Smooth muscle cell (in vitro differentiated cells): ENCODE results near the gene ANKRD13C. TPM values are rescaled to one million over a fixed set of nuclear protein-coding genes. Genes with fewer than 3 reads are reported as not detected.

ENCODE experiments used
- DNase-seq: peaks from one replicate; lab custom pipeline; 2025; ENCODE audit not compliant: unreplicated experiment; lab: John Stamatoyannopoulos, UW
- H2AFZ ChIP-seq: fragments of 200-600 bp; sonication (generic); 2 replicates; pipeline ENCODE4 v1.6.0; 2016; ENCODE audit warnings: antibody characterized with exemption, low read depth, mild to moderate bottlenecking
- H3F3A ChIP-seq: fragments of 200-600 bp; sonication (generic); 2 replicates; pipeline ENCODE4 v1.6.0; 2017; ENCODE audit warnings: antibody characterized with exemption, low read depth
- H3K27ac ChIP-seq: fragments of 200-600 bp; sonication (generic); 2 replicates; pipeline ENCODE4 v1.5.1; 2016; ENCODE audit warnings: low read depth, mild to moderate bottlenecking
- H3K27me3 ChIP-seq: fragments of 200-600 bp; sonication (generic); 2 replicates; pipeline ENCODE4 v1.6.1; 2016; ENCODE audit warnings: low read depth, mild to moderate bottlenecking
- H3K36me3 ChIP-seq: fragments of 200-600 bp; sonication (generic); 2 replicates; pipeline ENCODE4 v1.5.1; 2016; ENCODE audit warnings: low read depth
- H3K4me1 ChIP-seq: fragments of 200-600 bp; sonication (generic); 2 replicates; pipeline ENCODE4 v1.5.1; 2016; ENCODE audit warnings: low read depth
- H3K4me2 ChIP-seq: fragments of 200-600 bp; sonication (generic); 2 replicates; pipeline ENCODE4 v1.6.0; 2016; ENCODE audit warnings: mild to moderate bottlenecking
- H3K4me3 ChIP-seq: fragments of 200-600 bp; sonication (generic); 2 replicates; pipeline ENCODE4 v1.5.1; 2016; ENCODE audit warnings: mild to moderate bottlenecking
- H3K79me2 ChIP-seq: fragments of 200-600 bp; sonication (generic); 2 replicates; pipeline ENCODE4 v1.6.0; 2016; ENCODE audit warnings: low read depth, mild to moderate bottlenecking
- H3K9ac ChIP-seq: fragments of 200-600 bp; sonication (generic); 2 replicates; pipeline ENCODE4 v1.6.0; 2016; ENCODE audit warnings: low read depth
- H3K9me3 ChIP-seq: fragments of 200-600 bp; sonication (generic); replicated peaks from 2 replicates; pipeline ENCODE4 v1.5.1; 2016; ENCODE audit warnings: low read depth
- H4K20me1 ChIP-seq: fragments of 200-600 bp; sonication (generic); 2 replicates; pipeline ENCODE4 v1.6.0; 2016; ENCODE audit warnings: low read depth
- WGBS: methylation state at CpG from one replicate; pipeline ENCODE4 v1.1.7; 2016; ENCODE audit warnings: low lambda C conversion rate; 5-methylcytosine and 5-hydroxymethylcytosine counted together
- polyA plus RNA-seq: library from polyadenylated mRNA; unstranded; fragments of >200 nt; fragmentation: Nextera tagmentation; extraction: Ambion mirVana; gene quantifications from 2 replicates; pipeline ENCODE4 v1.2.1, GENCODE V29; 2016
- total RNA-seq: library from RNA; depleted of rRNA; stranded (reverse); fragments of >200 nt; gene quantifications from 2 replicates; pipeline ENCODE4 v1.2.3, GENCODE V29; 2014
- TF ChIP-seq, protein P1 (sequence below): fragments of 200-600 bp; sonication (generic); IDR thresholded peaks from 2 replicates; pipeline ENCODE4 v1.5.1; 2017; ENCODE audit warnings: borderline replicate concordance, mild to moderate bottlenecking, antibody characterized with exemption; ENCODE audit not compliant: insufficient read depth, poor library complexity, severe bottlenecking

The ANKRD13C gene
- total and polyA plus RNA-seq, 2 experiments from 2014 or later, result 18.3 to 27.6 TPM

DNA sequence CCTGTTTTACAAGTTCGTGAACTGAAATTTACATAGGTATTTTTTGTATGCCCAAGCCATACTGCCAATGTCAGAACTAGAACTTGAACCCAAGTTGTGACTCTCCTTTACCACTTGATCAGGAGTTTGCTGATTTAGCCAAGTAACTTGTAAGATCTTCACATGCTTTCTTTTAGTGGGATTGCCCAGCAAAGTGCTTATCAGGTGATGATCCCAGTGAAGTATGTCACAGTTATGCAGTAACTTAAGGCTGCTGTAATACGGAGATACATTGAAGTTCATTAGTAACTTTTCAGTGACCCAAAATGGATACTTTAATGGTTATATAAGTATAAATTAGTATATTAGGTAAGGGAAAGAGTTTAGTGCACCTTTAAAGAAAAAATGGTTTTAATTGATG, 129.6 kb downstream of the ANKRD13C start:
- TF ChIP-seq, protein P1, sequence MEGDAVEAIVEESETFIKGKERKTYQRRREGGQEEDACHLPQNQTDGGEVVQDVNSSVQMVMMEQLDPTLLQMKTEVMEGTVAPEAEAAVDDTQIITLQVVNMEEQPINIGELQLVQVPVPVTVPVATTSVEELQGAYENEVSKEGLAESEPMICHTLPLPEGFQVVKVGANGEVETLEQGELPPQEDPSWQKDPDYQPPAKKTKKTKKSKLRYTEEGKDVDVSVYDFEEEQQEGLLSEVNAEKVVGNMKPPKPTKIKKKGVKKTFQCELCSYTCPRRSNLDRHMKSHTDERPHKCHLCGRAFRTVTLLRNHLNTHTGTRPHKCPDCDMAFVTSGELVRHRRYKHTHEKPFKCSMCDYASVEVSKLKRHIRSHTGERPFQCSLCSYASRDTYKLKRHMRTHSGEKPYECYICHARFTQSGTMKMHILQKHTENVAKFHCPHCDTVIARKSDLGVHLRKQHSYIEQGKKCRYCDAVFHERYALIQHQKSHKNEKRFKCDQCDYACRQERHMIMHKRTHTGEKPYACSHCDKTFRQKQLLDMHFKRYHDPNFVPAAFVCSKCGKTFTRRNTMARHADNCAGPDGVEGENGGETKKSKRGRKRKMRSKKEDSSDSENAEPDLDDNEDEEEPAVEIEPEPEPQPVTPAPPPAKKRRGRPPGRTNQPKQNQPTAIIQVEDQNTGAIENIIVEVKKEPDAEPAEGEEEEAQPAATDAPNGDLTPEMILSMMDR, result no peak
- 66% methylated on average over 2 of the region's 2 CpGs for WGBS

DNA sequence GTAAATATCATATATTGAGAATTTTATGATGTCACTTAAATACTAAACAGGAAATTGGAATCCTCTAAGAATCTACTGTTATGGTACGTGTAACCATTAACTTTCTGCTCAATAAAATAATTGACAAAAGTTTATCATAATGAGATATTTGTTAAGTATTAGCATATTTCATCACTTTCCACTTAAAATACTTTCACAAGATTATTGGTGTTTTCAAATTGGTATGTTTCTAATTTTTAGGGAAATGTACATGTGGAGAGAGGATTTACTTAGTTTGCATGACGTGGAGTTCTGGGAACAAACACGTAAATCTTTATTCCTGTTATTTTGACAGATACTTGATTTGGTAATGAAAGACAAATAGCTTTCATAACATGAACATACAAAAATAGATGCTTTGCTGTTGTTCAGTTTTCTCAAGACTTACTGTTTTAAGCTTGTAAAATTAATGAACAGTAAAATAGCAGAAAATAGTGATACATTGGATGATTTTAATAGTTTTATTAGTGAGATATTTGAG, 131.7 kb downstream of the ANKRD13C start:
- Histone ChIP-seq H3K4me2 (peak overlapping the region; percentile 85), H3K9me3 (no peaks in the 10 kb centered on the region), H3K27ac (peak overlapping the region; percentile 97), H3K27me3 (no peaks in the 10 kb centered on the region), H3K4me1 (peaks cover 28% of the 10 kb centered on the region), H3K9ac (peak overlapping the region; percentile 94), H4K20me1 (peaks cover 58% of the 10 kb centered on the region), H3K79me2 (peaks cover 93% of the 10 kb centered on the region), H3K4me3 (peak overlapping the region; percentile 78), H3K36me3 (no peaks in the 10 kb centered on the region), H2AFZ (no peak overlapping the region), H3F3A (peaks cover 15% of the 10 kb centered on the region)
- 47% methylated on average over 3 of the region's 3 CpGs for WGBS
- TF ChIP-seq, protein P1, result no peak
- DNase-seq, result no peak

More for the DNA sequence above, 129.6 kb downstream of the ANKRD13C start:
- H3K79me2 ChIP-seq, result peaks cover 91% of the 10 kb centered on the region
- no peak overlapping the region for H3K4me2 ChIP-seq
- H3K9me3 ChIP-seq, result no peaks in the 10 kb centered on the region
- peaks cover 75% of the 10 kb centered on the region for H4K20me1 ChIP-seq
- no peak overlapping the region for H2AFZ ChIP-seq
- no peaks in the 10 kb centered on the region for H3K27me3 ChIP-seq
- peaks cover 28% of the 10 kb centered on the region for H3K4me1 ChIP-seq
- peaks cover 7% of the 10 kb centered on the region for H3F3A ChIP-seq
- H3K27ac ChIP-seq, result peak overlapping the region; percentile 97
- no peak overlapping the region for H3K9ac ChIP-seq
- H3K36me3 ChIP-seq, result peaks cover 6% of the 10 kb centered on the region
- DNase-seq, result no peak
- no peak overlapping the region for H3K4me3 ChIP-seq

DNA sequence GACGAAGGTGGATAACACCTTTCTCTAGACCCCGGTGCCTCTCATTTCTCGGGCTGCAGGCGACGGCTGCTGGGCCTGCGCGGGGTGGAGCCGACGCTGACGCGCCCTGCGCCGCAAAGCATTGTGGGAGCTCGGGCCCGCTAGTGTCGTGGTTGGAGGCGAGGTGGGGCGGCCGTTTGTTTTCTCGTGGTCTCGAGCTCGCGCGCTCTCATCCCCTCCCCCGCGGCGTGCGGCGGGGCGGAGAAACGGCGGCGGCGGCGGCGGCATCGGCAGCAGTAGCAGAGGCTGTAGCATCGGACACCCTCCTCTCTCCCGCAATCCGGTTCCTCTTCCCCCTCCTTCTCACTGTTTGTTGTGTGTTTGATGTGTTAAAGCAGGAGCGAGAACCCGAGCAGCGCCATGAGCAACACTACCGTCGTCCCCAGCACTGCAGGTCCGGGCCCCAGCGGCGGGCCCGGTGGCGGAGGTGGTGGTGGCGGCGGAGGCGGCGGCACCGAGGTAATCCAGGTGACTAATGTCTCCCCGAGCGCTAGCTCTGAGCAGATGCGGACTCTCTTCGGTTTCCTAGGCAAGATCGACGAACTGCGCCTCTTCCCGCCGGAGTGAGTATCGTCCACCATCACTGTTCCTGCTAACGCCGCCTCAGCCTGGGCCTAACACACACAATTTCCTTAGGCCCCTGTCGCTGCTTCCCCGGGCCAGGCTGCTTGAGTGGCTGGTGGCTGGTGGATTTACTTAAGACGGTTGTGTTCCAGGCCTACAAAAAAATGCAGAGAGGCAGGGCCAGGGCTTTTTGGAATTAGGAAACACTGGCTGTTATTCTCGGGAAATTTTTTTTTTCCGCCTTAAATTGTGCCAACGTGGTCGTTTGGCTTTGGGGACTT, 133.0 kb downstream of the ANKRD13C start, which contains the start of gene SRSF11:
Gene SRSF11, plus strand, starts transcription at position 143 of the 884 bp plus-strand sequence. Its CDS starts 257 bp downstream, at position 400.
- peak within 1 kb of the TSS; percentile 78 for H3K4me3 ChIP-seq
- peak within 1 kb of the TSS; percentile 85 for H3K4me2 ChIP-seq
- peak within 1 kb of the TSS; percentile 97 for H3K27ac ChIP-seq
- peaks cover 93% of the 10 kb centered on the region for H3K79me2 ChIP-seq
- H3F3A ChIP-seq, result peaks cover 15% of the 10 kb centered on the region
- DNase-seq, result peak; percentile 92
- no peaks in the 10 kb centered on the region for H3K9me3 ChIP-seq
- H3K27me3 ChIP-seq, result no peaks in the 10 kb centered on the region
- TF ChIP-seq, protein P1, result no peak
- peak within 1 kb of the TSS; percentile 94 for H3K9ac ChIP-seq
- H4K20me1 ChIP-seq, result peaks cover 57% of the 10 kb centered on the region
- H3K36me3 ChIP-seq, result no peaks in the 10 kb centered on the region
- H3K4me1 ChIP-seq, result peaks cover 28% of the 10 kb centered on the region
- 1% methylated on average over 71 of the region's 74 CpGs for WGBS
- H2AFZ ChIP-seq, result peak within 1 kb of the TSS; percentile 76
